HCT116 (cell line): ENCODE measurements around the gene PPP1R11. TPM values are rescaled to one million over a fixed set of nuclear protein-coding genes. Genes with fewer than 3 reads are reported as not detected.

ENCODE experiments used
- ATAC-seq: fragments of 200-7000 bp; cut with Tn5 transposase; 2 replicates; pipeline ENCODE4 v1.9.1; 2020; ENCODE audit warnings: mild to moderate bottlenecking, moderate library complexity
- BruUV-seq: library from RNA; stranded (reverse); fragments of 400-500 nt; replicated peaks from 2 replicates; lab custom pipeline; 2021; lab: Mats Ljungman, UMichigan
- CTCF ChIA-PET: fragments of 300-600 bp; sonication (Branson Sonifier 250); formaldehyde crosslinking; loops from one replicate; lab custom pipeline; 2021; ENCODE audit warnings: antibody characterized with exemption; lab: Charles Lee
- POLR2A ChIA-PET: fragments of 300-600, 350-600 bp; sonication (Branson Sonifier 250); formaldehyde crosslinking; loops from one replicate; lab custom pipeline; 2021; ENCODE audit warnings: antibody characterized with exemption; lab: Charles Lee
- RAD21 ChIA-PET, 2 experiments: fragments of 300-600 bp; sonication (Branson Sonifier 250); formaldehyde crosslinking; loops; one replicate each; lab custom pipeline; 2023; ENCODE audit warnings: low total read pairs in 2 of 2; ENCODE audit not compliant: uncharacterized antibody in 2 of 2, unreplicated experiment in 2 of 2, low non-redundant PET in 1 of 2; lab: Charles Lee
- DNase-seq: peaks from one replicate; pipeline ENCODE4 v3.0.0-alpha.2; 2010; ENCODE audit warnings: low read depth, low spot score
- H2AFZ ChIP-seq: fragments of 200-600 bp; shearing (Covaris generic), sonication (generic); 2 replicates; pipeline ENCODE4 v1.6.1; 2017; ENCODE audit warnings: low read depth, mixed run types, mixed read lengths, antibody characterized with exemption, low read length; ENCODE audit not compliant: poor library complexity, severe bottlenecking
- H3K27ac ChIP-seq: 2 replicates; pipeline ENCODE4 v1.5.1; 2012; ENCODE audit warnings: low read depth, low read length
- H3K27me3 ChIP-seq: fragments of 200-600 bp; sonication (generic); 2 replicates; pipeline ENCODE4 v1.6.1; 2016; ENCODE audit warnings: mixed run types, low read length, mixed read lengths; ENCODE audit not compliant: insufficient read depth
- H3K36me3 ChIP-seq, 2 experiments: fragments of 200-500 bp in 1 of 2; fragments of 200-600 bp in 1 of 2; sonication (Bioruptor generic) in 1 of 2; sonication (generic) in 1 of 2; 2 replicates each; pipeline versions ENCODE4 v1.5.1 to v1.6.1; 2014 to 2016; ENCODE audit warnings: low read length in 2 of 2, inconsistent platforms in 1 of 2, mixed read lengths in 1 of 2, mixed run types in 1 of 2; ENCODE audit not compliant: insufficient read depth in 2 of 2, control insufficient read depth in 1 of 2
- H3K4me1 ChIP-seq, 2 experiments: fragments of 200-600 bp in 1 of 2; sonication (generic) in 1 of 2; 2 replicates each; pipeline versions ENCODE4 v1.5.1 to v1.6.1; 2012 to 2017; ENCODE audit warnings: low read length in 2 of 2, inconsistent platforms in 1 of 2, mild to moderate bottlenecking in 1 of 2, mixed read lengths in 1 of 2, mixed run types in 1 of 2, moderate library complexity in 1 of 2; ENCODE audit not compliant: insufficient read depth in 2 of 2, control insufficient read depth in 1 of 2
- H3K4me2 ChIP-seq: fragments of 200-600 bp; sonication (generic); 2 replicates; pipeline ENCODE4 v1.6.1; 2017; ENCODE audit warnings: mixed run types, low read length, mixed read lengths
- H3K4me3 ChIP-seq, 2 experiments: fragments of 200-600 bp in 1 of 2; sonication (generic) in 1 of 2; replicated peaks in 1 of 2; 2 replicates each; pipeline ENCODE4 v1.5.1; 2011 to 2016; ENCODE audit warnings: low read length in 2 of 2, control low read depth in 1 of 2, low read depth in 1 of 2, mild to moderate bottlenecking in 1 of 2, mixed read lengths in 1 of 2, mixed run types in 1 of 2
- H3K79me2 ChIP-seq: fragments of 200-600 bp; sonication (generic); 2 replicates; pipeline ENCODE4 v1.6.1; 2017; ENCODE audit warnings: mild to moderate bottlenecking, mixed run types, low read length, moderate library complexity, mixed read lengths; ENCODE audit not compliant: insufficient read depth
- H3K9ac ChIP-seq: fragments of 200-600 bp; sonication (generic); 2 replicates; pipeline ENCODE4 v1.6.1; 2016; ENCODE audit warnings: low read length, mixed read lengths
- H3K9me2 ChIP-seq: fragments of 200-600 bp; sonication (generic), shearing (Covaris generic); 2 replicates; pipeline ENCODE4 v1.6.1; 2017; ENCODE audit warnings: mixed run types, mild to moderate bottlenecking, moderate library complexity; ENCODE audit not compliant: insufficient read depth
- H3K9me3 ChIP-seq, 2 experiments: fragments of 200-500 bp in 1 of 2; fragments of 200-600 bp in 1 of 2; sonication (Bioruptor generic) in 1 of 2; sonication (generic) in 1 of 2; 2 replicates each; pipeline ENCODE4 v1.6.1; 2014 to 2017; ENCODE audit warnings: low read length in 2 of 2, mixed read lengths in 2 of 2, inconsistent platforms in 1 of 2, low read depth in 1 of 2, mild to moderate bottlenecking in 1 of 2, mixed run types in 1 of 2, moderate library complexity in 1 of 2; ENCODE audit not compliant: control insufficient read depth in 1 of 2, insufficient read depth in 1 of 2
- H4K20me1 ChIP-seq: fragments of 200-600 bp; sonication (generic), shearing (Covaris generic); 2 replicates; pipeline ENCODE4 v1.6.1; 2017; ENCODE audit warnings: mixed run types, mild to moderate bottlenecking, moderate library complexity; ENCODE audit not compliant: insufficient read depth
- CBX3 ChIP-seq: IDR thresholded peaks from 2 replicates; pipeline ENCODE4 v1.6.1; 2012; ENCODE audit warnings: low read depth
- CEBPB ChIP-seq: IDR thresholded peaks from 2 replicates; pipeline ENCODE4 v1.6.1; 2012; ENCODE audit warnings: low read depth
- EGR1 ChIP-seq: IDR thresholded peaks from 2 replicates; pipeline ENCODE4 v1.6.1; 2012; ENCODE audit warnings: low read depth
- EZH2phosphoT487 ChIP-seq: fragments of 200-600 bp; IDR thresholded peaks from 2 replicates; pipeline ENCODE4 v1.6.1; 2018; ENCODE audit warnings: antibody characterized with exemption, borderline replicate concordance
- FOSL1 ChIP-seq: IDR thresholded peaks from 2 replicates; pipeline ENCODE4 v1.6.1; 2012; ENCODE audit warnings: low read depth
- POLR2AphosphoS5 ChIP-seq: IDR thresholded peaks from 2 replicates; pipeline ENCODE4 v1.6.1; 2011; ENCODE audit warnings: mild to moderate bottlenecking, low read depth, low read length, moderate library complexity
- SIN3A ChIP-seq: IDR thresholded peaks from 2 replicates; pipeline ENCODE4 v1.6.1; 2012; ENCODE audit warnings: low read depth
- ZFX ChIP-seq: fragments of 450-650 bp; IDR thresholded peaks from 2 replicates; pipeline ENCODE4 v1.6.1; 2017
- ZNF274 ChIP-seq: fragments of 200-500 bp; sonication (Bioruptor generic); IDR thresholded peaks from 2 replicates; pipeline ENCODE4 v1.6.1; 2014; ENCODE audit warnings: mild to moderate bottlenecking, low read depth, low read length, inconsistent platforms
- intact Hi-C: fragments of 100-400 bp; cut with micrococcal nuclease; formaldehyde crosslinking; loops from 2 replicates; pipeline ENCODE4 v1.10.0; 2022
- total RNA-seq: library from RNA; stranded (reverse); gene quantifications from one replicate; pipeline ENCODE4 v1.2.1, GENCODE V29; 2021; ENCODE audit not compliant: unreplicated experiment
- TF ChIP-seq, protein P1 (sequence below): IDR thresholded peaks from 2 replicates; pipeline ENCODE4 v1.6.1; 2011; ENCODE audit warnings: mild to moderate bottlenecking, low read length, moderate library complexity; ENCODE audit not compliant: insufficient replicate concordance; ENCODE audit errors: extremely low read depth
- TF ChIP-seq, protein P2 (sequence below): IDR thresholded peaks from 2 replicates; pipeline ENCODE4 v1.6.1; 2012

Gene PPP1R11
- total RNA-seq, 1 experiment from 2014 or later: 29.3 TPM

DNA sequence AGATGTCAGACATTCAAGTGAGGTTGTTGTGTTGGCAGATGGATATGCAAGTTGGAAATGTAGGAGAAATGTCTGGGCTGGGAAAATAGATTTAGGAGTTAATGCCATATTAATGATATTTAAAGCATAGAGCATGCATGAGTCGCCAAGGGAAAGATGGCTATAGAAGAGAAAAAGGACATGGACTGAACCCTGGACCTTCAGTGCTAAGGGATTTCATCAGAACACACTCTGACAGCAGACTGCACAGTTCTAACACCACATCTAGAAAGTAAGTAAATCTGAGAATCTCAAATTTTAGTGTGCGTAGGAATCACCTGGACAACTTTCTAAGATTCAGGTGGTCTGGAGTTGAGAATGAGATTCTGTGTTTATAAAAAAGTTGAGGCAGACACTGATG, 23.3 kb upstream of the PPP1R11 start:
- Histone ChIP-seq H3K9ac (no peak overlapping the region), H3K9me3 (no peaks in the 10 kb centered on the region), H3K9me2 (no peaks in the 10 kb centered on the region)
- POLR2A ChIA-PET: no interaction called here
- ATAC-seq (no peak), DNase-seq (no peak)
- CTCF ChIA-PET: no interaction called here
- TF ChIP-seq ZNF274 (no peak), CBX3 (no peak), ZFX (no peak), EGR1 (no peak), POLR2AphosphoS5 (no peak), CEBPB (no peak), EZH2phosphoT487 (no peak), SIN3A (no peak), FOSL1 (no peak)
- TF ChIP-seq, protein P1, sequence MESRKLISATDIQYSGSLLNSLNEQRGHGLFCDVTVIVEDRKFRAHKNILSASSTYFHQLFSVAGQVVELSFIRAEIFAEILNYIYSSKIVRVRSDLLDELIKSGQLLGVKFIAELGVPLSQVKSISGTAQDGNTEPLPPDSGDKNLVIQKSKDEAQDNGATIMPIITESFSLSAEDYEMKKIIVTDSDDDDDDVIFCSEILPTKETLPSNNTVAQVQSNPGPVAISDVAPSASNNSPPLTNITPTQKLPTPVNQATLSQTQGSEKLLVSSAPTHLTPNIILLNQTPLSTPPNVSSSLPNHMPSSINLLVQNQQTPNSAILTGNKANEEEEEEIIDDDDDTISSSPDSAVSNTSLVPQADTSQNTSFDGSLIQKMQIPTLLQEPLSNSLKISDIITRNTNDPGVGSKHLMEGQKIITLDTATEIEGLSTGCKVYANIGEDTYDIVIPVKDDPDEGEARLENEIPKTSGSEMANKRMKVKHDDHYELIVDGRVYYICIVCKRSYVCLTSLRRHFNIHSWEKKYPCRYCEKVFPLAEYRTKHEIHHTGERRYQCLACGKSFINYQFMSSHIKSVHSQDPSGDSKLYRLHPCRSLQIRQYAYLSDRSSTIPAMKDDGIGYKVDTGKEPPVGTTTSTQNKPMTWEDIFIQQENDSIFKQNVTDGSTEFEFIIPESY: no peak
- TF ChIP-seq, protein P2, sequence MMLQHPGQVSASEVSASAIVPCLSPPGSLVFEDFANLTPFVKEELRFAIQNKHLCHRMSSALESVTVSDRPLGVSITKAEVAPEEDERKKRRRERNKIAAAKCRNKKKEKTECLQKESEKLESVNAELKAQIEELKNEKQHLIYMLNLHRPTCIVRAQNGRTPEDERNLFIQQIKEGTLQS: no peak
- TF ChIP-seq, all 23 proteins: peak for 0
- no peak overlapping the region for H3K4me3 ChIP-seq
- H3K4me1 ChIP-seq: no peaks in the 10 kb centered on the region
- RAD21 ChIA-PET: no interaction called here
- intact Hi-C loops: no loop called here
- no peaks in the 10 kb centered on the region for H3K79me2 ChIP-seq
- no peak overlapping the region for H2AFZ ChIP-seq
- H3K27ac ChIP-seq: no peak overlapping the region
- H4K20me1 ChIP-seq: no peaks in the 10 kb centered on the region
- H3K36me3 ChIP-seq: no peaks in the 10 kb centered on the region
- no TSS peak for BruUV-seq
- no peaks in the 10 kb centered on the region for H3K27me3 ChIP-seq
- H3K4me2 ChIP-seq: no peak overlapping the region
